ENCODE measurements around the gene PARL.

Gene PARL

GRCh38 chr3:183779896-183780465 is 104.7 kb downstream of the PARL start:
- TF ChIP-seq PKNOX1 (IDR thresholded peaks at IDR 0.05) = no peak
- no peak for TF ChIP-seq L3MBTL2 (conservative IDR thresholded peaks at IDR 0.05)
- POLR2A ChIA-PET = no interaction called here
- no peak for DNase-seq (ENCODE audit: extremely low spot score)
- CTCF ChIA-PET = no interaction called here

Measured in HEK293T (cell line).